HG02973 (cell line): ENCODE measurements around the gene GID8.

Experiments used
- ATAC-seq: cut with Tn5 transposase; IDR thresholded peaks from one replicate; pipeline ENCODE4 v1.9.1; 2021; ENCODE audit warnings: moderate library complexity; ENCODE audit not compliant: unreplicated experiment

The GID8 gene

GRCh38 chr20:62902926-62903615 lies 34.9 kb upstream of the GID8 start:
- ATAC-seq = no peak

DNA sequence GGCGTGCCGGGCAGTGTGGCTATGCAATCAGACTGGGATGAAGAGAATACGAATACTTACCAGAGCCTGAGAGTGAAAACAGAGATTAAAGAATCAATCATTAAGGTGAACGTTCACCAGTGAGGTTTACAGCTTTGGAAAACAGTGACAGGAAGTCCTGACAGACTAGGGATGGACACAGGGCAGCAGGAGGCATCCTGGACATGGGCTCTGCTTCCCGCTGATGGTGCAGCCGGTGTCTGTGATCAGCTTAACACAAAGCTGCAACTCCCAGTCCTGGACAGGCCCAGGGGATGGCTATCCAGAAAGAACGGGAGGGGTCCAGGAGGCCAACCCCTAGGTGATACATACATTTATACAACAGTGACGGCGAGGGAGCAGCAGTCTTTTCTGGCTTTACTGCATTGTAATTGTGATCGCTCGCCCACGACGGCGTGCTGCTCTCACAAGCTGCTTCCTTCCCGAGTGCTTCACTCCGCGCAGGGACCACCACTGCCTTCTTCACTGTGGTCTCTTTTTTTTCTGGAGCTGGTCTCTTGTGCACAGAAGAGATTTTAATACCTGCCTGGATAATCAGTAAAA lies 32.3 kb upstream of the GID8 start:
- ATAC-seq = no peak

DNA sequence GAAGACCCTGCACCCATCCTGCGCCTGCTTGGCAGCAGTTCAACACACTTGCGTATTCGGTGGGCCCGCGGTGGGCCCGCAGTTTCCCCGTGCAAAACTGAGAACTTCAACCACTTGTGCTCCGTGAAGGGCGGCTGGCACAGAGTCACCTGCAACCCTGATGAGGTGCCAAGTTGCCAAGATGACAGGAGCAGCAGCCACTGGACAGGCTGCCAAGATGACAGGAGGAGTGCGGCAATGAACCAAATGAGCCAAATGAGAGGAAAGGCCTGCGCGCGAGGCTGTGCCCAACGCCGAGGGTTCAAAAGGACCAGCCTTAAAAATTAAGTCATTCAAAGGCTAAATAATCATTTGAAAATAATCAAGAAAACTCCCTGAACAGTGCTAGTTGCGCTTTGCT lies 31.7 kb upstream of the GID8 start:
- no peak for ATAC-seq

DNA sequence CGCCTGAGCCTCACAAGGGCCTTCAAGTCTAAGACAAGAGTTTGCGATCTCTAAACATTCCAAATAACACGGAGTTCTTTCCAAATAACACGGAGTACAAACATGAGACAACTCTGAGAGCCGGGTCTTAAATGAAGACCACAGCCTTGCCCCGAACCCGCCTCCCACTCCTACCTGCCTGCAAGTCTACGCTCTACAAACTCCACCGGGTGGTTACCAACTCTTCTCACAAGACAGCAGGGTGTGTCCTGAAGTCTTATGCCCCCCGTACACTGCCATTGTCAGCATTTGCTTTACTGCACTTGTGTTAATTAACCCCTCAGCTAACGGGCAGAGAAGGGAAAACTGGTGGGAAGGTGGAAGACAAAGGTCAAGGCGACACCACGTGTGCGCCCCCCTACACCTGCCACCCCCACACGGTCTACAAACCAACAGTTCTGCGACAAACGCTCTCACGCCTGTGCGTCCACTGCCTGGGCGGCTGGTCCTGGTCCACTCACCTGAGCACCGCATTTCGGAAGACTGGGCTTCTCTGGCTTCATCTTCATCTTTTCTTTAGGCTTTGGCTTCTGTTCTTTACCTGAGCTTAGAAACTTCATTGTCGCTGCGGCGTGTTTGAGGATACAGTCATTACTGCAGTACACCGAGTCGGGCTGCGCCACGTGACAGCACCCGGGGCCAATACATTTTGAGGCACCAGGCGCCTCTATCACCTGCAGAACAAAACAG lies 31.1 kb upstream of the GID8 start:
- no peak for ATAC-seq

GRCh38 chr20:62907384-62908317 lies 30.3 kb upstream of the GID8 start:
- no peak for ATAC-seq

- no peak for ATAC-seq
These were observed 28.8 kb upstream of the GID8 start for GRCh38 chr20:62908971-62909791.

DNA sequence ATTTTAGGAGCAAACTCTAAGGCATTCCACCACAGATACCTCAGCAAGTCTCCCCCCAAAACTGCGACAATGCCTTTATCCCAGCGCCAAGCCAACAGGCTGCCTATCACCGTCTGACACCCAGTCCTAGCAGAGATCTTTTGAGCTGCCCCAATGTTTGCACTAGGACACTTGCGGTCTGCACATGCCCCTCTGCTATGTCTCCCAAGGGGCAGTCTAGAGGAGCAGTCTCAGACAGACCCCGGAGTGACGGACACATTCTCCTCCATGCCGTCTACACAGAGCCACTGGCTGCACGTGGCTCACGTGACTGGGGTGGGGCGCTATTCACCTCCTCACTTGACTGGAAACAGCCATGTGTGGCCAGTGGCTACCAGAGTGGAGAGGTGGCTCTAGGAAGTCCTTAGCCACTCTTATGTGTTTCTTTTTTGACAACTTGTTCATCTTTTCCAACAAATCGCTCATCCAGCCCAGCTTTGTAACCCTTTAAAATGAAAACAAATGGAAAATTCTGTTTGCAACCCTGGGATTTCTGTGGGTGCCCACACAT lies 27.7 kb upstream of the GID8 start:
- ATAC-seq = no peak

DNA sequence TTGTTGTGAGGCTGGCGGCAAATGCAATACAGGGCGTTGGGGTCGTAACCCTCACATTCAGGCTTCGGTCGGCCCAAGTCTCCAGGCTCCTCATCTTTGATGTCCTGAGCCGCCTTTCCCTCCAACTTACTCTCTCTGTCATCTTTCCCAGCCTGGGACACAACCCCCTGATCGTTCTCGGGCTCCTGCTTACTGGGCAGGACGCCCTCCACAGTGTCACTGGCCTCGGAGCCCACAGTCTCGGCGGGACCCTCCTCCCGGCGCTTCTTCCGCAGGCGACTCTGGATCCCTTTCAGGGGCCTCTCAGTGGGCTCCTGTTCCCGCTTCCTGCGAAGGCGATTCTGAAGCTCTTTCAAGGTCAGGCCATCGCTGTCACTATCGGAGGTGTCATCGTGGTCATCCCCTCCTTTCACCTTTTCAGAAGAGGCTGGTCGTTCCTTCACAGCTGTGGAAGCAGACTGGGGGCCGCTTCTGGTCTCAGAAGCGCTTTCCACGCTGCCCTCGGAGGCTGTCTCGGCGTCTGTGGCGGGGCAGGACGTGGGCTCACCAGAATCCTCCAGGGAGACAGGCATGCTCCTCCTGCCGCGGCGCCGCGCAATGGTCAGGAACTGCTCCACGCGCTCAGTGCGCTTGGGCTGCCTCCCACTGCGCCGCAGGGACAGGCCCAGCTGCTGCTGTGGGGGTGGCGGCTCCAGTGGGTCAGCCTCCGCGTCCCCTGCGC lies 27.0 kb upstream of the GID8 start:
- no peak for ATAC-seq

DNA sequence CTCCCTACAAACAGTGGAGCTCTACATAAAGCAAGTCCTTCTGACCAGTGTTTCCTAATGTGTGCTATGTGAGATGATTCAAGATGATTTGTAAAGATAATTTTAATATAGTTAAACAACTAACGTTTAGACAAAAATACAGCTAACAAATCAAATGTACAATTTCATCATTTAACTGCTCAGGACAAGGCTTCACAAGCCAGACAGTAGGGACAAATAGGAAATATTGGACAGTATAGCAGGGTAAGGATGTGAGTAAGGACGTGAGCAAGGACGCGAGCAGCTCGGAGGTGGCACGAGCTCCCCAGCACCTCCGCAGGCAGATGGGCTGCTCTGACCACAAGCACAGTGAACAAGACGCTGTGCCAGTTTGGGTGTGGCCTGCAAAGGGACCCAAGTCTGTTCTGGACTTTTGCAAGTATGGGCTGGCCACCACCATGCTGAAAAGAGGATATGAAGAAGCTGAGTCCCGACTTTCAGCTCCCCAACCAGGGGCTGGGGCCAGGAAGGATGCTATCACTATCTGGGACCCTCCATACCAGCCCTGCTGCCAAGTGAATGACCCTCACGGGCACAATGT lies 26.2 kb upstream of the GID8 start:
- no peak for ATAC-seq

DNA sequence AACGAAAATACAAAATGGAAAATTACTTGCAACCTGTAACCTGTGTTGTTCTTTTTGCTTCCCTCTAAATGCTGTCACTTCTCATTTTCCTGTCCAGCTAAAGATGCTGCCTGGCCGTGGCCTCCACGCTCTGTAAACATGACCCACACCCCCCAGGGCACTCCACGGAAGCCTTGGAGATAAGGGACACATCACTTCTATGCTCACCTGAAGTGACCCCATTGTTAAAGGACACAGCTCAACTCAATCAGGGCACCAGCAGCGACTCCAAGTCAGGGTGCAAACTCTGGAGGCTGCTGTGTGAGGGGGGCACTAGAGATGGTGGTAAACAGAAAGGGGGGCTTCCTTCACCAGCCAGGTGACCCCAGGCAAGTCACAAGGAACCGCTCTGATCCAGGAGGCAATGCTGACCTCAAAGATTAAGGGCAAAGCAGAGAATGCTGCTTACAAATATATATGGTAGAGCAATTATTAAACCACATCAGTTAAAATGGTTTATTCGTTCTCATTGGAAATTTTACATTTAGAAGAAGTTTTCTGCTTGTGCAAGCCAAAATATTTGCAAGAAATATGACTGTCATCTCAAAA lies 24.8 kb upstream of the GID8 start:
- no peak for ATAC-seq

- no peak for ATAC-seq
These were observed 23.5 kb upstream of the GID8 start for GRCh38 chr20:62914436-62914835.

GRCh38 chr20:62914970-62915457 lies 22.9 kb upstream of the GID8 start:
- ATAC-seq = no peak

DNA sequence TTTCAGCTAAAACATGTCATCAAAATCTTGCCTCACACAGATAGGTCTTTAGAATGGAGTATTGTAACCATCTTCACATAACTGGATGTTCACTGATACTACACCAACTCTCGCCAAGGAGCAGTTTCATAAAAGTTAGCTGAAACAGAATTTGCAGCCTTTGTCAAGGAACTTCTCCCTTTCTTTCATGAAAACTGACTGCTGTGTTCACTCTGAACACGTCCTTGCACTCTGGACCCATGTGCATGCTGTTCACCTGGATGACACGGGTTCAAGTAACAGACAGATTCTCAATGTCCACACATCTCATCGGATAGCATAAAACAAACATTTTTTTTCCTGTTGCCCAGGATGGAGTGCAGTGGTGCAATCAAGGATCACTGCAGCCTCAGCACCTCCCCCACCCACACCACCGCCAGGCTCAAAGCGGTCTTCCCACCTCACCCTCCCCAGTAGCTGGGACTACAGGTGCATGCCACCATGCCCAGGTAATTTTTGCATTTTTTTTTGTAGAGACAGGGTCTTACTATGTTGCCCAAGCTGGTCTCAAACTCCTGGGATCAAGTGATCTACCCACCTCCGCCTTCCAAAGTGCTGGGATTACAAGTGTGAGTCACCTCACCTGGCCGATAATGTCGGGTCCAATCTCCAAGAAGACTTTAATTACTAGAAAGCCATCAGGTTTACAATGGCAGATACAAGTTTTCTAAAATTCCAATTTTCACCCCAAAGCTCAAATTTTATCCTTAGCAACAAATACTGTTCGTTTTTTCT lies 21.1 kb upstream of the GID8 start:
- no peak for ATAC-seq

GRCh38 chr20:62917720-62918119 lies 20.2 kb upstream of the GID8 start:
- no peak for ATAC-seq

DNA sequence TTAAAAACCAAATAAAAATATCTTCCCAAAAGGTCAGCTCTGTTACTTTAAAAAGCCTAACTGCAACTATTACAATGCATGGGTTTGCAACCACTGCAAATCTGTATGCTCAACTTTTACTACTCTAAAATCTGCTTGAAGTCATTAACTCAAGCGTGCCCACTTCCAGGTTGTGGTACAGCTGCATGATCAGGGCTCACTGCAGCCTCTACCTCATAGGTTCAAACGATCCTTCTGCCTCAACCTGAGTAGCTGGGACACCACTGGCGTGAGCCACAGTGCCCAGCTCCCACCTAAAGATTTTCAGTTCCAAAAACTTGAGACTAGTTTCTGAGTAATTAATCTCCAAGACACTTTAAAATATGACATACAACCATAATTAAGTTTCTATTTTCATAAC lies 19.8 kb upstream of the GID8 start:
- no peak for ATAC-seq

GRCh38 chr20:62918831-62919230 lies 19.1 kb upstream of the GID8 start:
- no peak for ATAC-seq

GRCh38 chr20:62920039-62920645 lies 17.8 kb upstream of the GID8 start:
- no peak for ATAC-seq
